ENCODE data around the gene EXOC3. TPM values are rescaled to one million over a fixed set of nuclear protein-coding genes. Genes with fewer than 3 reads are reported as not detected.
A peak's percentile ranks its signal among the peaks of the same experiment; 100 is the strongest.

Gene EXOC3
- total and polyA plus RNA-seq, 10 of the 15 experiments (the other 5 are each of a cell fraction or from before 2014, with no cell fraction given): 1.6 to 53.0 (median 27.9) TPM

DNA sequence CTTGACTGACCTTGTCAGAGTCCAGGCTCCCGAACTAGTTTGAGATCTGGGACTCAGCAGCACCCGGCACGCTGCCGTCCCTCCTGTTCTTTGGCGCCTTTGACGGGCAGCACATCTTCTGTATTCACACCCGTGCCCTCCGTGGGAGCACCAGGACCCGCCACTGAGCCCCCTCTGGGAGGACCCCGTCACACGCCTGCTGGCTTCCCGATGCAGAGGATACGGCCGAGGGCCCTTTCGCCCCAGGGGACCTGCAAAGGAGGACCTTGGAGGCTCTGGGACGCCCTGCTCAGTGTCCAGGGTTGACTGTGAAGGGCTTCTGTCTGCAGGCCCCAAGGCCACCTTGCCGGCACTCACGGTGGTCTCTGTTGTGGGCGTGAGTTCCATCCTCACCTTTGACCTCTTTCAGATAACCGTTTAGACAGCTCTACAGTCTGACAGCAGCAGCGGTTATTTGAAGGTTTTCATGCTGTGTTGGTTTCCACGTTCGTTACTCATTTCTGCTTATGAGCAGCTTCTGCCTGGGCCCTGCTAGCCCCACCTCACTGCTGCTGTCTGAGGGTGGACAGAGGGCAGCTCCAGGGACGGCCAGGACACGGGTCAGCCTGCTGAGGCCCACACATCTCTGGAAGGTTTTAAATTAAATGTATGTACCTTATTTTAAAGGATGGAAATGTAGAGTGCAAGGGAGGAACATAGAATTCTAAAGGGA lies 12.6 kb upstream of the EXOC3 start:
- ChIA-PET CTCF (interaction anchor here (0.6 to 6.4 kb wide), 17 partner anchors 10 to 1086 kb away, joined by 3 to 126 read pairs (median 6); partner anchors contain the start of gene AHRR), SMC1A (ENCODE audit: uncharacterized antibody, unreplicated experiment) (interaction anchor here (0.6 to 3.7 kb wide), 9 partner anchors 16 to 113 kb away, joined by 3 to 33 read pairs (median 4); no protein-coding TSS in a partner anchor), RAD21 (ENCODE audit: unreplicated experiment) (interaction anchor here (0.7 to 6.0 kb wide), 7 partner anchors 16 to 242 kb away, joined by 3 to 82 read pairs (median 3); partner anchors contain the start of genes AHRR and PDCD6), POLR2A (interaction anchor here (0.6 kb wide), 1 partner anchor 113 kb away, joined by 3 read pairs; no protein-coding TSS in a partner anchor)
- no peaks in the 10 kb centered on the region; the same call in 1 of the 2 replicates for H3K79me2 ChIP-seq (ENCODE audit: control insufficient read depth, insufficient read depth, low read length)
- ATAC-seq: peak; percentile 45
- intact Hi-C loops (cut with micrococcal nuclease; ENCODE audit: unreplicated experiment) (no loop called here), in situ Hi-C loops (cut with MboI) (no loop called here)
- H3K9me3 ChIP-seq (replicated peaks; ENCODE audit: control insufficient read depth, insufficient read depth, low read length): no peaks in the 10 kb centered on the region
- TF ChIP-seq BHLHE40 (IDR thresholded peaks at IDR 0.05; ENCODE audit: borderline replicate concordance in 1 of 2, low read depth in 2 of 2, low read length in 1 of 2) (no peak), NR2C1 (IDR thresholded peaks at IDR 0.05) (0 out of 2 replicates have a peak, but pooled peaks have one; percentile 13), HCFC1 (IDR thresholded peaks at IDR 0.05; ENCODE audit: low read length) (no peak), TCF3 (IDR thresholded peaks at IDR 0.05; ENCODE audit: borderline replicate concordance, insufficient read depth, low read depth, low read length) (no peak), NR2C2 (IDR thresholded peaks at IDR 0.05; ENCODE audit: borderline replicate concordance, control insufficient read depth, insufficient read length, low read depth) (peak; percentile 25), MEF2A (IDR thresholded peaks at IDR 0.05; ENCODE audit: insufficient read depth, low read depth, low read length) (no peak), POLR2A (IDR thresholded peaks at IDR 0.05; ENCODE audit: low read depth, low read length) (peak; percentile 19; the same call in 1 of the 2 replicates), TARDBP (IDR thresholded peaks at IDR 0.05; ENCODE audit: borderline replicate concordance) (no peak), YY1 (IDR thresholded peaks at IDR 0.05; ENCODE audit: low read depth, low read length) (no peak)
- TF ChIP-seq, protein P1, sequence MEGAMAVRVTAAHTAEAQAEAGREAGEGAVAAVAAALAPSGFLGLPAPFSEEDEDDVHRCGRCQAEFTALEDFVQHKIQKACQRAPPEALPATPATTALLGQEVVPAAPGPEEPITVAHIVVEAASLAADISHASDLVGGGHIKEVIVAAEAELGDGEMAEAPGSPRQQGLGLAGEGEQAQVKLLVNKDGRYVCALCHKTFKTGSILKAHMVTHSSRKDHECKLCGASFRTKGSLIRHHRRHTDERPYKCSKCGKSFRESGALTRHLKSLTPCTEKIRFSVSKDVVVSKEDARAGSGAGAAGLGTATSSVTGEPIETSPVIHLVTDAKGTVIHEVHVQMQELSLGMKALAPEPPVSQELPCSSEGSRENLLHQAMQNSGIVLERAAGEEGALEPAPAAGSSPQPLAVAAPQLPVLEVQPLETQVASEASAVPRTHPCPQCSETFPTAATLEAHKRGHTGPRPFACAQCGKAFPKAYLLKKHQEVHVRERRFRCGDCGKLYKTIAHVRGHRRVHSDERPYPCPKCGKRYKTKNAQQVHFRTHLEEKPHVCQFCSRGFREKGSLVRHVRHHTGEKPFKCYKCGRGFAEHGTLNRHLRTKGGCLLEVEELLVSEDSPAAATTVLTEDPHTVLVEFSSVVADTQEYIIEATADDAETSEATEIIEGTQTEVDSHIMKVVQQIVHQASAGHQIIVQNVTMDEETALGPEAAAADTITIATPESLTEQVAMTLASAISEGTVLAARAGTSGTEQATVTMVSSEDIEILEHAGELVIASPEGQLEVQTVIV (IDR thresholded peaks at IDR 0.05; ENCODE audit: borderline replicate concordance, partially characterized antibody): no peak
- H3K4me2 ChIP-seq (ENCODE audit: control insufficient read depth, insufficient read depth): no peak overlapping the region
- no peak for DNase-seq (ENCODE audit: low read depth, low spot score)
- H3K27ac ChIP-seq (ENCODE audit: control insufficient read depth, insufficient read depth): no peak overlapping the region
- WGBS (ENCODE audit: insufficient coverage, insufficient replicate concordance, low lambda C conversion rate, missing lambda C conversion rate): 74% methylated on average over 24 of the region's 25 CpGs
- FAIRE-seq: no peak
- peaks cover 12% of the 10 kb centered on the region for H3K4me1 ChIP-seq (ENCODE audit: control insufficient read depth, insufficient read depth, low read length)
- H3K4me3 ChIP-seq: no peak overlapping the region
- H4K20me1 ChIP-seq (ENCODE audit: control insufficient read depth, insufficient read depth): no peaks in the 10 kb centered on the region
- peaks cover 4 to 28% of the 10 kb centered on the region in 2 experiments; a peak in 3 of 4 replicates for H3K36me3 ChIP-seq (ENCODE audit: control insufficient read depth in 2 of 2, insufficient read depth in 2 of 2, low read length in 1 of 2)
- no peaks in the 10 kb centered on the region for H3K27me3 ChIP-seq (replicated peaks in 1 of 2; ENCODE audit: control insufficient read depth in 2 of 2, insufficient read depth in 2 of 2, low read length in 1 of 2)
- BruUV-seq (replicated peaks): no TSS peak
- no peak overlapping the region for H3K9ac ChIP-seq (ENCODE audit: control insufficient read depth, insufficient read depth, low read length)
- no peak overlapping the region for H2AFZ ChIP-seq (ENCODE audit: control insufficient read depth, low read depth, low read length)
